PC-9 (cell line): ENCODE measurements around the gene DACH1.

ENCODE experiments used
- CTCF ChIP-seq: fragments of 200-600 bp; sonication (generic); conservative IDR thresholded peaks from 2 replicates; pipeline ENCODE4 v1.6.1; 2017; ENCODE audit warnings: mixed run types, antibody characterized with exemption, mild to moderate bottlenecking, moderate library complexity
- EZH2 ChIP-seq: fragments of 200-600 bp; sonication (generic); IDR thresholded peaks from 2 replicates; pipeline ENCODE4 v1.8.0; 2017; ENCODE audit warnings: antibody characterized with exemption, low read depth

- TF ChIP-seq CTCF (no peak), EZH2 (no peak)
Observed at GRCh38 chr13:71864986-71865873, 1.8 kb downstream of the DACH1 start.
